HepG2 (cell line): Measurements from ENCODE around the gene ESPN. TPM values are rescaled to one million over a fixed set of nuclear protein-coding genes. Genes with fewer than 3 reads are reported as not detected.

Experiments used
- ATAC-seq: fragments of 200-7000 bp; cut with Tn5 transposase; 3 replicates; pipeline ENCODE4 v1.9.1; 2020; ENCODE audit warnings: mild to moderate bottlenecking, moderate library complexity
- BruUV-seq: library from RNA; stranded (reverse); fragments of 400-500 nt; replicated peaks from 2 replicates; lab custom pipeline; 2021; lab: Mats Ljungman, UMichigan
- CTCF ChIA-PET: fragments of 300-600 bp; formaldehyde crosslinking; extraction: SDS; loops from one replicate; lab custom pipeline; 2021; ENCODE audit warnings: low total read pairs, inconsistent platforms, low intra/inter-chr PET ratio; lab: Yijun Ruan, JAX
- POLR2A ChIA-PET: fragments of 350-600 bp; sonication (Branson Sonifier 250); formaldehyde crosslinking; loops from one replicate; lab custom pipeline; 2020; ENCODE audit warnings: antibody characterized with exemption, inconsistent platforms; lab: Yijun Ruan, JAX
- DNase-seq: peaks from one replicate; pipeline ENCODE4 v3.0.0-alpha.2; 2015; ENCODE audit warnings: low spot score
- FAIRE-seq: peaks from 3 replicates; lab custom pipeline; 2011; peaks lifted over from hg19 to GRCh38; lab: Jason Lieb, UNC
- H2AFZ ChIP-seq: one replicate; pipeline ENCODE4 v1.6.1; 2011; ENCODE audit warnings: low read length, inconsistent platforms
- H3K27ac ChIP-seq: fragments of 300-600 bp; 3 replicates; pipeline ENCODE4 v1.8.0; 2011; ENCODE audit warnings: mixed run types, mild to moderate bottlenecking, mixed read lengths, low read length, inconsistent platforms; ENCODE audit not compliant: insufficient read depth; ENCODE audit errors: extremely low read length
- H3K27me3 ChIP-seq, 2 experiments: fragments of 200-600 bp in 1 of 2; 2 replicates in 1 of 2; 3 replicates in 1 of 2; pipeline versions ENCODE4 v1.6.0 to v1.8.0; 2011; ENCODE audit warnings: low read length in 2 of 2, mild to moderate bottlenecking in 2 of 2, moderate library complexity in 2 of 2, inconsistent platforms in 1 of 2; ENCODE audit not compliant: insufficient read depth in 2 of 2, control insufficient read depth in 1 of 2
- H3K36me3 ChIP-seq, 2 experiments: fragments of 200-600 bp in 1 of 2; replicated peaks in 1 of 2; 2 replicates in 1 of 2; 3 replicates in 1 of 2; pipeline versions ENCODE4 v1.5.1 to v1.8.0; 2011; ENCODE audit warnings: low read length in 2 of 2, inconsistent platforms in 1 of 2; ENCODE audit not compliant: insufficient read depth in 2 of 2, control insufficient read depth in 1 of 2
- H3K4me1 ChIP-seq: 2 replicates; pipeline ENCODE4 v1.5.1; 2012; ENCODE audit warnings: low read length, inconsistent platforms; ENCODE audit not compliant: insufficient read depth
- H3K4me2 ChIP-seq: 2 replicates; pipeline ENCODE4 v1.6.0; 2011; ENCODE audit warnings: low read depth, low read length, inconsistent platforms
- H3K4me3 ChIP-seq, 3 experiments: fragments of 200-600 bp in 1 of 3; sonication (generic), shearing (Covaris generic) in 1 of 3; replicated peaks in 1 of 3; 2 replicates each; pipeline ENCODE4 v1.5.1; 2011 to 2016; ENCODE audit warnings: low read length in 3 of 3, inconsistent platforms in 2 of 3, low read depth in 2 of 3, mild to moderate bottlenecking in 2 of 3, control low read depth in 1 of 3, mixed read lengths in 1 of 3; ENCODE audit not compliant: insufficient read depth in 1 of 3
- H3K79me2 ChIP-seq: one replicate; pipeline ENCODE4 v1.6.1; 2011; ENCODE audit warnings: low read length, inconsistent platforms; ENCODE audit not compliant: insufficient read depth
- H3K9ac ChIP-seq: 2 replicates; pipeline ENCODE4 v1.6.0; 2011; ENCODE audit warnings: mild to moderate bottlenecking, low read depth, low read length, inconsistent platforms; ENCODE audit not compliant: insufficient read depth
- H3K9me3 ChIP-seq: 2 replicates; pipeline ENCODE4 v1.5.1; 2012; ENCODE audit warnings: mild to moderate bottlenecking, low read length
- H4K20me1 ChIP-seq: 2 replicates; pipeline ENCODE4 v1.6.0; 2011; ENCODE audit warnings: inconsistent platforms, mild to moderate bottlenecking, low read length, moderate library complexity; ENCODE audit not compliant: insufficient read depth
- FOSL1 ChIP-seq: sonication (generic); formaldehyde crosslinking; IDR thresholded peaks from 2 replicates; pipeline ENCODE4 v1.9.0; 2021; ENCODE audit warnings: missing genetic modification reagents, borderline replicate concordance
- KMT2B ChIP-seq: IDR thresholded peaks from 2 replicates; pipeline ENCODE4 v1.6.1; 2016; ENCODE audit warnings: missing genetic modification reagents, missing compliant biosample characterization
- MTF2 ChIP-seq: sonication (generic); formaldehyde crosslinking; IDR thresholded peaks from 2 replicates; pipeline ENCODE4 v1.5.0; 2020; ENCODE audit warnings: missing genetic modification reagents, borderline replicate concordance
- WGBS: methylation state at CpG from one replicate; pipeline ENCODE4 v1.1.6; 2017; ENCODE audit warnings: low lambda C conversion rate; 5-methylcytosine and 5-hydroxymethylcytosine counted together
- in situ Hi-C: cut with HindIII; loops from 2 replicates; pipeline ENCODE4 v1.10.0; 2017; ENCODE audit warnings: low pct_unique_long_range_greater_than_20kb; ENCODE audit not compliant: extremely low pct_ligation_motif_present
- intact Hi-C: fragments of 100-400 bp; cut with micrococcal nuclease; formaldehyde crosslinking; loops from one replicate; pipeline ENCODE4 v1.10.0; 2022; ENCODE audit not compliant: unreplicated experiment
- polyA plus RNA-seq, 8 experiments: library from polyadenylated mRNA; depleted of rRNA in 3 of 8; stranded (reverse) in 7 of 8; unstranded in 1 of 8; fragments of >200 nt; fragmentation: Illumina TruSeq in 4 of 8; extraction: Trizol in 4 of 8; gene quantifications; 2 replicates each; pipeline versions ENCODE4 v1.2.1 to v1.2.3, GENCODE V29; 2011 to 2016; ENCODE audit warnings: low read depth in 4 of 8, missing spikeins in 1 of 8, mixed read lengths in 1 of 8; ENCODE audit not compliant: insufficient read depth in 1 of 8
- total RNA-seq, 5 experiments: library from RNA; depleted of rRNA; stranded (reverse); fragments of >200 nt; fragmentation: Illumina TruSeq; extraction: Trizol; gene quantifications; 2 replicates each; pipeline ENCODE4 v1.2.3, GENCODE V29; 2016; ENCODE audit warnings: low read depth in 1 of 5
- TF ChIP-seq, protein P1 (sequence below): sonication (generic); formaldehyde crosslinking; IDR thresholded peaks from 2 replicates; pipeline ENCODE4 v1.9.0; 2021; ENCODE audit warnings: missing genetic modification reagents, mild to moderate bottlenecking, borderline replicate concordance
- TF ChIP-seq, protein P2 (sequence below): sonication (generic); formaldehyde crosslinking; IDR thresholded peaks from 2 replicates; pipeline ENCODE4 v1.9.0; 2021; ENCODE audit warnings: mild to moderate bottlenecking, missing genetic modification reagents
- TF ChIP-seq, protein P3 (sequence below): sonication (generic); formaldehyde crosslinking; IDR thresholded peaks from 2 replicates; pipeline ENCODE4 v1.5.1; 2020; ENCODE audit warnings: mild to moderate bottlenecking, missing genetic modification reagents

The ESPN gene
- total and polyA plus RNA-seq, 2 of the 13 experiments (the other 11 are each of a cell fraction or from before 2014, with no cell fraction given): 48.6 to 54.2 TPM

DNA sequence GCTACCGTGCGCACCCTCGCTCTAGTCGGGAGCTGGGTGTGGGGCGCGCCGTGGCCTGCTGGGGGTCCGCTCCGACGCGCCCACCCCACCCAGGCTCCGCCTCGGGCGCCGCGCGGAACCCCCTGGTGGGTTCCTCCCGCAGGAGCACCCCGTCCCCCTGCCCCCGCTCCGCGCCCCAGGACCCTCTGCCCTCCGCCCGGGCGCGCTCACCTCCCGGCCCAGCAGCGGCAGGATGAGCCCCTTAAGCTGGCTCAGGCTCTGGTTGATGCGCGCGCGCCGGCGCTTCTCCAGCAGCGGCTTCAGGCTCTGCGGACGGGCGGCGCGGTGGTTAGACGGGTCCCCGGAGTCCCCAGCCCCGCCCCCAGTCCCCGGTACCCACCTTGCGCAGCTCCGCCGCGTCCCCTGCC, 5.2 kb upstream of the ESPN start (continued):
- TF ChIP-seq, protein P1, sequence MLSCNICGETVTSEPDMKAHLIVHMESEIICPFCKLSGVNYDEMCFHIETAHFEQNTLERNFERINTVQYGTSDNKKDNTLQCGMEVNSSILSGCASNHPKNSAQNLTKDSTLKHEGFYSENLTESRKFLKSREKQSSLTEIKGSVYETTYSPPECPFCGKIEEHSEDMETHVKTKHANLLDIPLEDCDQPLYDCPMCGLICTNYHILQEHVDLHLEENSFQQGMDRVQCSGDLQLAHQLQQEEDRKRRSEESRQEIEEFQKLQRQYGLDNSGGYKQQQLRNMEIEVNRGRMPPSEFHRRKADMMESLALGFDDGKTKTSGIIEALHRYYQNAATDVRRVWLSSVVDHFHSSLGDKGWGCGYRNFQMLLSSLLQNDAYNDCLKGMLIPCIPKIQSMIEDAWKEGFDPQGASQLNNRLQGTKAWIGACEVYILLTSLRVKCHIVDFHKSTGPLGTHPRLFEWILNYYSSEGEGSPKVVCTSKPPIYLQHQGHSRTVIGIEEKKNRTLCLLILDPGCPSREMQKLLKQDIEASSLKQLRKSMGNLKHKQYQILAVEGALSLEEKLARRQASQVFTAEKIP (CRISPR knock-in tag): no peak
- TF ChIP-seq KMT2B (CRISPR knock-in tag): no peak
- TF ChIP-seq, all 625 proteins: peak for 0

DNA sequence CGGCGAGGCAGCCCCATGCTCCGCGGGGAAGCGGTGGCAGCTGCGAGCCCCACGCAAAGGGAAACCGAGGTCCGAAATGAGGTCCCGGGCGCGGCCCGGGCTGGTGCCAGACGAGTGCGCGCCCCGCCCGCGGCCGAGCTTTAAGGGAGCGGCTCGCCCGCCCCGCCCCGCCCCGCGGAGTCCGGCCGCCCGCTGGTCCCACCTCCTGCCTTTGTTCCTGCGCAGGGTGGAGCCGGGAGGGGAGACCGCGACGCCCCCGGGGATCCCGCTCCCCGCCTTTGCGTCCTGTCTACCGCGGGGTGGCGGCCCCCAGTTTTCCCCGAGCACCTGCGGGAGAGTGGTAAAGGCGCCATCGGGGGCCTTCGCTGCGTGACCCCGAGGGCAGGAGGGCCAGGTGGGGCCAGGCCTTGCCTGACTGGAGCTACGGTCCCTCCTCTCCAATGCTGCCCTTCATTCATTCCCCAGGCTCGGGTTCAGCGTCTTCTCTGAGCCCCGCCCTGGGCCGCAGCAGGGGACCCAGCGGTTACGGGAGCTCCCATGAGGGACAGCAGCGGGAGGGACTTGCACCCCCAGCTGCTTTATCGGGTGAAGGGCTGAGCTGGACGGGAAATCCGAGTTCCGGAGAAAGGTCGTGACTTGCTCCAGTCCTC, 4.6 kb upstream of the ESPN start, which contains the start of gene HES2:
TSS of gene HES2 (minus strand) at position 116 of the 650 bp plus-strand sequence. CDS start at position 17, 99 bp downstream.
- POLR2A ChIA-PET: no interaction called here
- peak; percentile 71; the same call in 1 of the 2 replicates for TF ChIP-seq MTF2 (CRISPR knock-in tag)
- TF ChIP-seq, protein P2, sequence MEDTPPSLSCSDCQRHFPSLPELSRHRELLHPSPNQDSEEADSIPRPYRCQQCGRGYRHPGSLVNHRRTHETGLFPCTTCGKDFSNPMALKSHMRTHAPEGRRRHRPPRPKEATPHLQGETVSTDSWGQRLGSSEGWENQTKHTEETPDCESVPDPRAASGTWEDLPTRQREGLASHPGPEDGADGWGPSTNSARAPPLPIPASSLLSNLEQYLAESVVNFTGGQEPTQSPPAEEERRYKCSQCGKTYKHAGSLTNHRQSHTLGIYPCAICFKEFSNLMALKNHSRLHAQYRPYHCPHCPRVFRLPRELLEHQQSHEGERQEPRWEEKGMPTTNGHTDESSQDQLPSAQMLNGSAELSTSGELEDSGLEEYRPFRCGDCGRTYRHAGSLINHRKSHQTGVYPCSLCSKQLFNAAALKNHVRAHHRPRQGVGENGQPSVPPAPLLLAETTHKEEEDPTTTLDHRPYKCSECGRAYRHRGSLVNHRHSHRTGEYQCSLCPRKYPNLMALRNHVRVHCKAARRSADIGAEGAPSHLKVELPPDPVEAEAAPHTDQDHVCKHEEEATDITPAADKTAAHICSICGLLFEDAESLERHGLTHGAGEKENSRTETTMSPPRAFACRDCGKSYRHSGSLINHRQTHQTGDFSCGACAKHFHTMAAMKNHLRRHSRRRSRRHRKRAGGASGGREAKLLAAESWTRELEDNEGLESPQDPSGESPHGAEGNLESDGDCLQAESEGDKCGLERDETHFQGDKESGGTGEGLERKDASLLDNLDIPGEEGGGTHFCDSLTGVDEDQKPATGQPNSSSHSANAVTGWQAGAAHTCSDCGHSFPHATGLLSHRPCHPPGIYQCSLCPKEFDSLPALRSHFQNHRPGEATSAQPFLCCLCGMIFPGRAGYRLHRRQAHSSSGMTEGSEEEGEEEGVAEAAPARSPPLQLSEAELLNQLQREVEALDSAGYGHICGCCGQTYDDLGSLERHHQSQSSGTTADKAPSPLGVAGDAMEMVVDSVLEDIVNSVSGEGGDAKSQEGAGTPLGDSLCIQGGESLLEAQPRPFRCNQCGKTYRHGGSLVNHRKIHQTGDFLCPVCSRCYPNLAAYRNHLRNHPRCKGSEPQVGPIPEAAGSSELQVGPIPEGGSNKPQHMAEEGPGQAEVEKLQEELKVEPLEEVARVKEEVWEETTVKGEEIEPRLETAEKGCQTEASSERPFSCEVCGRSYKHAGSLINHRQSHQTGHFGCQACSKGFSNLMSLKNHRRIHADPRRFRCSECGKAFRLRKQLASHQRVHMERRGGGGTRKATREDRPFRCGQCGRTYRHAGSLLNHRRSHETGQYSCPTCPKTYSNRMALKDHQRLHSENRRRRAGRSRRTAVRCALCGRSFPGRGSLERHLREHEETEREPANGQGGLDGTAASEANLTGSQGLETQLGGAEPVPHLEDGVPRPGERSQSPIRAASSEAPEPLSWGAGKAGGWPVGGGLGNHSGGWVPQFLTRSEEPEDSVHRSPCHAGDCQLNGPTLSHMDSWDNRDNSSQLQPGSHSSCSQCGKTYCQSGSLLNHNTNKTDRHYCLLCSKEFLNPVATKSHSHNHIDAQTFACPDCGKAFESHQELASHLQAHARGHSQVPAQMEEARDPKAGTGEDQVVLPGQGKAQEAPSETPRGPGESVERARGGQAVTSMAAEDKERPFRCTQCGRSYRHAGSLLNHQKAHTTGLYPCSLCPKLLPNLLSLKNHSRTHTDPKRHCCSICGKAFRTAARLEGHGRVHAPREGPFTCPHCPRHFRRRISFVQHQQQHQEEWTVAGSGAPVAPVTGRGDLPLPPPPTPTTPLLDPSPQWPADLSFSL (CRISPR knock-in tag): no peak
- TF ChIP-seq FOSL1 (CRISPR knock-in tag): no peak
- TF ChIP-seq, protein P3, sequence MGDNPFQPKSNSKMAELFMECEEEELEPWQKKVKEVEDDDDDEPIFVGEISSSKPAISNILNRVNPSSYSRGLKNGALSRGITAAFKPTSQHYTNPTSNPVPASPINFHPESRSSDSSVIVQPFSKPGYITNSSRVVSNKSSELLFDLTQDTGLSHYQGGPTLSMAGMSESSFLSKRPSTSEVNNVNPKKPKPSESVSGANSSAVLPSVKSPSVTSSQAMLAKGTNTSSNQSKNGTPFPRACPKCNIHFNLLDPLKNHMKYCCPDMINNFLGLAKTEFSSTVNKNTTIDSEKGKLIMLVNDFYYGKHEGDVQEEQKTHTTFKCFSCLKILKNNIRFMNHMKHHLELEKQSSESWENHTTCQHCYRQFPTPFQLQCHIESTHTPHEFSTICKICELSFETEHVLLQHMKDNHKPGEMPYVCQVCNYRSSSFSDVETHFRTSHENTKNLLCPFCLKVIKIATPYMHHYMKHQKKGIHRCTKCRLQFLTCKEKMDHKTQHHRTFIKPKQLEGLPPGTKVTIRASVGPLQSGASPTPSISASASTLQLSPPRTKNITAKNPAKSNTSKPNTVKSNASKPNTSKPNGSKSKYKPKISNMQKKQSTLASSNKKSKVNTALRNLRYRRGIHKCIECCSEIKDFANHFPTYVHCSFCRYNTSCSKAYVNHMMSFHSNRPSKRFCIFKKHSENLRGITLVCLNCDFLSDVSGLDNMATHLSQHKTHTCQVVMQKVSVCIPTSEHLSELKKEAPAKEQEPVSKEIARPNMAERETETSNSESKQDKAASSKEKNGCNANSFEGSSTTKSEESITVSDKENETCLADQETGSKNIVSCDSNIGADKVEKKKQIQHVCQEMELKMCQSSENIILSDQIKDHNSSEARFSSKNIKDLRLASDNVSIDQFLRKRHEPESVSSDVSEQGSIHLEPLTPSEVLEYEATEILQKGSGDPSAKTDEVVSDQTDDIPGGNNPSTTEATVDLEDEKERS (CRISPR knock-in tag): no peak

More for the DNA sequence above, 4.6 kb upstream of the ESPN start, which contains the start of gene HES2:
- FAIRE-seq (no peak), DNase-seq (no peak), ATAC-seq (no peak)
- H3K27me3 ChIP-seq: peaks cover 26 to 91% of the 10 kb centered on the region in 2 experiments
- 6% methylated on average over 9 of the region's 62 CpGs for WGBS
- no peak within 1 kb of the TSS for H2AFZ ChIP-seq
- H3K4me1 ChIP-seq: peaks cover 34% of the 10 kb centered on the region
- no peak within 1 kb of the TSS for H3K27ac ChIP-seq
- BruUV-seq: no TSS peak
- in situ Hi-C loops: loop anchor here (10.0 kb wide), 1 partner anchor 175 kb away; the partner anchor contains the start of gene HES3
- no peaks in the 10 kb centered on the region for H3K79me2 ChIP-seq
- no peaks in the 10 kb centered on the region for H3K36me3 ChIP-seq
- no peaks in the 10 kb centered on the region for H4K20me1 ChIP-seq
- H3K9ac ChIP-seq: no peak within 1 kb of the TSS
- H3K4me2 ChIP-seq: peak within 1 kb of the TSS; percentile 62
- peak within 1 kb of the TSS in 2 of 3 experiments; percentile 36 to 60; a peak in 3 of 6 replicates for H3K4me3 ChIP-seq
- no peaks in the 10 kb centered on the region for H3K9me3 ChIP-seq
- CTCF ChIA-PET: no interaction called here
- intact Hi-C loops: no loop called here
